Stromal cell of bone marrow (primary cell): ENCODE data around the gene TBKBP1.
"Not testable (repeated sequence)": the region's sequence is repeated elsewhere in the genome, so short reads cannot be mapped to it uniquely, and the experiment has no call there.

ENCODE experiments used
- DNase-seq: peaks from one replicate; pipeline ENCODE4 v3.0.0-alpha.2; 2012; ENCODE audit warnings: low read depth

TBKBP1 gene

GRCh38 chr17:47732399-47733046 is 38.6 kb downstream of the TBKBP1 start:
- no peak for DNase-seq

- no peak for DNase-seq
Measured at GRCh38 chr17:47733047-47733673, 39.2 kb downstream of the TBKBP1 start, which contains the start of gene TBX21. TSS of gene TBX21 (plus strand) at chr17:47733236. CDS start at chr17:47733455, 219 bp downstream.

GRCh38 chr17:47733674-47734410 is 39.9 kb downstream of the TBKBP1 start:
- no peak for DNase-seq

- no peak for DNase-seq
Measured at GRCh38 chr17:47735139-47735464, 41.1 kb downstream of the TBKBP1 start.

GRCh38 chr17:47735536-47736011 is 41.6 kb downstream of the TBKBP1 start:
- DNase-seq: no peak

- DNase-seq: no peak
Measured at GRCh38 chr17:47736501-47737495, 42.8 kb downstream of the TBKBP1 start.

GRCh38 chr17:47738178-47738577 is 44.2 kb downstream of the TBKBP1 start:
- no peak for DNase-seq

GRCh38 chr17:47739150-47739549 is 45.2 kb downstream of the TBKBP1 start:
- no peak for DNase-seq

GRCh38 chr17:47739945-47740344 is 46.0 kb downstream of the TBKBP1 start:
- not testable (repeated sequence) for DNase-seq

- no peak for DNase-seq
Measured at GRCh38 chr17:47741109-47741792, 47.3 kb downstream of the TBKBP1 start.

- no peak for DNase-seq
Measured at GRCh38 chr17:47741793-47742145, 47.8 kb downstream of the TBKBP1 start.

- DNase-seq: no peak
Measured at GRCh38 chr17:47742319-47743181, 48.6 kb downstream of the TBKBP1 start.

GRCh38 chr17:47744168-47745036 is 50.4 kb downstream of the TBKBP1 start:
- DNase-seq: no peak

- no peak for DNase-seq
Measured at GRCh38 chr17:47745037-47745380, 51.0 kb downstream of the TBKBP1 start.

GRCh38 chr17:47751471-47751870 is 57.5 kb downstream of the TBKBP1 start:
- no peak for DNase-seq

- no peak for DNase-seq
Measured at GRCh38 chr17:47757386-47757785, 63.4 kb downstream of the TBKBP1 start.

GRCh38 chr17:47760409-47761140 is 66.6 kb downstream of the TBKBP1 start:
- DNase-seq: no peak
